ENCODE data around the gene BRD4. TPM values are rescaled to one million over a fixed set of nuclear protein-coding genes. Genes with fewer than 3 reads are reported as not detected.

Gene BRD4
- total and polyA plus RNA-seq, 11 donors: 31.1 to 78.9 (median 61.8) TPM

DNA sequence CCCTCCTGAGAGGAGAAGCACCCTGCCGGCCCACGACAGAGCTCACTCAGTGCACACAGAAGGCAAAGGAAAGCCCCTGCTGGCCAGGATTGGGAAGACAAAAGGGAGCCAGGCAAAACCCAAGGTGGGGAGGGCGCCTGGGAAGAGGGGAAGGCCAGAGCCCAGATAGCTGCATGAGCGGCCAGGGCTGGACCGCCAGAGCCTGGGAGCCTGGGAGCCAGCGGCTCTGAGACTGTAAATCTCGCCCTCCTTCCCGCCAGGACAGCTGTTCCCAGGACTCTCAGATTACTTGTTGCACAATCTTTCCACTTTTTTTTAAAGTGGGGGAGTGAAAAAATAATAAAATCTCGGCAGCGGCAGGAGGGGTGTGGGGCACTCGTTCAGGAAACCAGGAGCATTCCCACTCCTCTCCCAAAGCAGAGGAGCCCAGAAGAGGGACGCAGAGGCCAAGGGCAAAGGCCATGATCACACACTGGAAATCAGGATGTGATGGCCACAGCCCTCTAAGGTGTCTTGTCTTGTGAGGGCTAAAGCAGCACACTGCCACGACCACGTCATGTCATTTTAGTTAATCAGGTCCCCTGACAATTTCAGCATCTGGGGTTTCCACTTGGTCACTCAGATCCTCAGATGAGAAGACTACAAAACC is 80.5 kb downstream of the BRD4 start:
- Histone ChIP-seq H3K4me1 (peaks cover 20 to 73% (median 70%) of the 10 kb centered on the region in 12 donors), H3K27ac (peak overlapping the region; percentile 78 to 99 (median 90)), H3K36me3 (peaks cover 8 to 84% (median 56%) of the 10 kb centered on the region in 9 donors), H3K9me3 (no peaks in the 10 kb centered on the region), H3K27me3 (no peaks in the 10 kb centered on the region), H3K4me3 (peak overlapping the region in 7 of 12 donors; percentile 14 to 44 (median 24))
- 31 to 40% (median 36%) methylated on average over 14 of the region's 14 CpGs for WGBS, 4 donors
- DNase-seq (peak; percentile 86 to 92 (median 89)), ATAC-seq (peak; percentile 67 to 76 (median 69))
- intact Hi-C loops (cut with DNase I): loop anchor here (2.0 to 10.0 kb wide), 8 partner anchors 40 to 303 kb away; partner anchors contain the start of gene SYDE1 (in 3 of the 10)
- TF ChIP-seq, protein P1, sequence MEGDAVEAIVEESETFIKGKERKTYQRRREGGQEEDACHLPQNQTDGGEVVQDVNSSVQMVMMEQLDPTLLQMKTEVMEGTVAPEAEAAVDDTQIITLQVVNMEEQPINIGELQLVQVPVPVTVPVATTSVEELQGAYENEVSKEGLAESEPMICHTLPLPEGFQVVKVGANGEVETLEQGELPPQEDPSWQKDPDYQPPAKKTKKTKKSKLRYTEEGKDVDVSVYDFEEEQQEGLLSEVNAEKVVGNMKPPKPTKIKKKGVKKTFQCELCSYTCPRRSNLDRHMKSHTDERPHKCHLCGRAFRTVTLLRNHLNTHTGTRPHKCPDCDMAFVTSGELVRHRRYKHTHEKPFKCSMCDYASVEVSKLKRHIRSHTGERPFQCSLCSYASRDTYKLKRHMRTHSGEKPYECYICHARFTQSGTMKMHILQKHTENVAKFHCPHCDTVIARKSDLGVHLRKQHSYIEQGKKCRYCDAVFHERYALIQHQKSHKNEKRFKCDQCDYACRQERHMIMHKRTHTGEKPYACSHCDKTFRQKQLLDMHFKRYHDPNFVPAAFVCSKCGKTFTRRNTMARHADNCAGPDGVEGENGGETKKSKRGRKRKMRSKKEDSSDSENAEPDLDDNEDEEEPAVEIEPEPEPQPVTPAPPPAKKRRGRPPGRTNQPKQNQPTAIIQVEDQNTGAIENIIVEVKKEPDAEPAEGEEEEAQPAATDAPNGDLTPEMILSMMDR (IDR thresholded peaks at IDR 0.05): peak in 11 of 12 donors; percentile 24 to 71 (median 47)
- no peak for TF ChIP-seq POLR2A (IDR thresholded peaks at IDR 0.05)

DNA sequence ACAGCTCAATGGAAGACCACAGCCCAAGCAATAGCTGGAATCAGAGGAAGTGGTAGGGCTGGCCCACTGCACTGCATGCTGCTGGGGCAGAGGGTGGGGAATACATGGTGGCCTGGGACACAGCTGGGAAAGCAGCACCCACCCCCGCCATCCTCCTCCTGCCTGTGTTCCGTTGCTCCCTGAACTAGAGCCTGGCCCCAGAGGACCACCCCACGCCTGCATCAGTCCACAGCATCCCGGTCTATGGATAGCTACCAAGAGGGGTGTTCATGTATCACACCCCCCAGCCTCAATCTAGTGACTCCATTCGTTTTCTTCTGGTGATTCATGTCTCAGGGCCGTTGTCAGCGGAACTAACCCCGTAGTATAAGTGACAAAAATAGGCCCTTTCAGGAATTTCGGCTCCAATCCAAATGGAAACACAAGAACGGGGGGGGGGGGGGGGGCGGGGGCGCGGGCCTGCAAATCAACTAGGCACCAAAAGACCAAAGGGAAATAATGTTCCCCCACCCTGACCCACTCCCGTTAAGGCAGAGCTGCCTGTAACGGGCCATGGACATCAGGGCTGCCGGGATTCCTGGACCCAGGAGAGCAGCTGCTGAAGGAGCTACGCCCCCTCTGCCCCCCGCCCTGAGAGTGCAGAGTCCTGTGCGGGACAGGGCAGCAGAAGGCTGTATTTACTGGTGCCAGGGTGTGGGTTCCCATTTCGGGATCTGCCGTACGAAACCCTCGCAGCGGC is 81.2 kb downstream of the BRD4 start:
- DNase-seq (peak in 4 of 5 donors; percentile 69 to 88 (median 84)), ATAC-seq (peak; percentile 14 to 52 (median 34))
- Histone ChIP-seq H3K9me3 (no peaks in the 10 kb centered on the region), H3K4me1 (peaks cover 20 to 80% (median 75%) of the 10 kb centered on the region in 12 donors), H3K27me3 (no peaks in the 10 kb centered on the region), H3K4me3 (peak overlapping the region in 7 of 12 donors; percentile 14 to 44 (median 24)), H3K36me3 (peaks cover 8 to 84% (median 55%) of the 10 kb centered on the region in 9 donors), H3K27ac (peak overlapping the region; percentile 78 to 99 (median 90))
- 19 to 29% (median 28%) methylated on average over 16 to 24 of the region's 24 CpGs for WGBS, 4 donors
- intact Hi-C loops (cut with DNase I): loop anchor here (2.0 to 10.0 kb wide), 8 partner anchors 39 to 304 kb away; partner anchors contain the start of gene SYDE1 (in 3 of the 10)
- no peak for TF ChIP-seq POLR2A (IDR thresholded peaks at IDR 0.05)
- TF ChIP-seq, protein P1 (IDR thresholded peaks at IDR 0.05): no peak

DNA sequence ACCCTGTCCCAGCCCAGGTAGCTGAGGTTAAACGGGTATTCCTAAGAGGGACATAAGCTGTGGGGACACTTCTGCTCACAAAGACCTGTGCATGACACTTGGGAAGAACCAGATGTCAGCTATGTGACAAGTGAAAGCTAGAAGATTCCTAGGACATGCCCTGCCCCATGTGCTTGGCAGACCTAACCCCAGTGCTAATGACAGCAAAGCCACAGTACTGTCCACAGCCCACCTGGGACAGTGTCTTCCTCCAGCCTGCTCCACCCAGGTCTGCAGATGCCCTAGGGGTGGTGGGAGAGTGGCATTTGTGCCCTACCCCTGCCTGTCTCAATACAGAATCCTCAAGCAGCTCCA is 81.7 kb downstream of the BRD4 start:
- DNase-seq (no peak), ATAC-seq (no peak)
- Histone ChIP-seq H3K36me3 (peaks cover 8 to 84% (median 55%) of the 10 kb centered on the region in 9 donors), H3K4me1 (peaks cover 20 to 85% (median 77%) of the 10 kb centered on the region in 12 donors), H3K27me3 (no peaks in the 10 kb centered on the region), H3K9me3 (no peaks in the 10 kb centered on the region), H3K27ac (peak overlapping the region; percentile 78 to 99 (median 90)), H3K4me3 (peak overlapping the region in 3 of 12 donors; percentile 8 to 33 (median 12))
- intact Hi-C loops (cut with DNase I): loop anchor here (2.0 to 10.0 kb wide), 8 partner anchors 38 to 304 kb away; partner anchors contain the start of gene SYDE1 (in 3 of the 10)
- TF ChIP-seq, protein P1 (IDR thresholded peaks at IDR 0.05): no peak
- no peak for TF ChIP-seq POLR2A (IDR thresholded peaks at IDR 0.05)
- WGBS, 4 donors: 0 to 29% (median 14%) methylated on average over 1 of the region's 1 CpG
